WERI-Rb-1 (cell line): ENCODE results near the gene PGAP6.

Source experiments
- DNase-seq: peaks from one replicate; pipeline ENCODE4 v3.0.0-alpha.2; 2020
- H3K27ac ChIP-seq: fragments of 250-450 bp; sonication (Bioruptor Pico); 2 replicates; pipeline ENCODE4 v1.5.1; 2020; ENCODE audit warnings: mild to moderate bottlenecking, moderate library complexity
- H3K27me3 ChIP-seq: fragments of 250-450 bp; sonication (Bioruptor Pico); 2 replicates; pipeline ENCODE4 v1.5.1; 2021; ENCODE audit warnings: mild to moderate bottlenecking, low read depth, moderate library complexity; ENCODE audit not compliant: insufficient read depth, severe bottlenecking
- H3K36me3 ChIP-seq: fragments of 250-450 bp; sonication (Bioruptor Pico); 2 replicates; pipeline ENCODE4 v1.5.1; 2020; ENCODE audit warnings: mild to moderate bottlenecking, moderate library complexity
- H3K4me3 ChIP-seq: 2 replicates; pipeline ENCODE4 v1.5.1; 2011; ENCODE audit warnings: low read depth, mild to moderate bottlenecking, control low read depth, low read length
- H3K9me3 ChIP-seq: fragments of 250-450 bp; sonication (Bioruptor Pico); 2 replicates; pipeline ENCODE4 v1.5.1; 2021; ENCODE audit warnings: mild to moderate bottlenecking, moderate library complexity; ENCODE audit not compliant: severe bottlenecking
- TF ChIP-seq, protein P1 (sequence below): IDR thresholded peaks from 2 replicates; pipeline ENCODE4 v1.5.1; 2011; ENCODE audit warnings: low read depth, mild to moderate bottlenecking, control low read depth, inconsistent platforms, low read length

PGAP6 gene

DNA sequence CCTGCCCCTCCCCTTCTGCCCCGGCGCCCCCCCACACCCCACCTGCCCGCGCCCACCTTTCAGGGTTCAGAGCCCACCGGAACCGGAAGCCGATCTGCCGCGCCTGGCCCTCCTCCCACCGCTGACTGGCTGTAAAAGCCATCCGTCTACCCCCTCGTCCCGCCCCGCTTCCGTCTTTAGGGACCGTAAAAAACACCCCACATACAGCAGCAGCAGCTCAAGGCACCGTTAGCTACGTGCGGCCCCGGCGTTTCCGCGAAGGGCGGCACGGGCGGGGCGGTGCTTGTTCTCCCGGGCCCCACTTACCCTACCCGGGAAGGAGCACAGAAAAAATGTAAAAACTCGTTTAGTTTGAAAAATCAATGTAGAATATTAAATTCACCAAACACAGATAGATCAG is 11.3 kb downstream of the PGAP6 start, which contains the start of gene MRPL28:
TSS of gene MRPL28 (minus strand) at position 96 of the 400 bp plus-strand sequence. CDS start 320 bp downstream, outside the sequence.
- peak; percentile 95 for DNase-seq
- Histone ChIP-seq H3K27me3 (no peaks in the 10 kb centered on the region), H3K4me3 (peak within 1 kb of the TSS; percentile 36), H3K9me3 (no peaks in the 10 kb centered on the region), H3K27ac (peak within 1 kb of the TSS; percentile 86), H3K36me3 (peaks cover 77% of the 10 kb centered on the region)
- TF ChIP-seq, protein P1, sequence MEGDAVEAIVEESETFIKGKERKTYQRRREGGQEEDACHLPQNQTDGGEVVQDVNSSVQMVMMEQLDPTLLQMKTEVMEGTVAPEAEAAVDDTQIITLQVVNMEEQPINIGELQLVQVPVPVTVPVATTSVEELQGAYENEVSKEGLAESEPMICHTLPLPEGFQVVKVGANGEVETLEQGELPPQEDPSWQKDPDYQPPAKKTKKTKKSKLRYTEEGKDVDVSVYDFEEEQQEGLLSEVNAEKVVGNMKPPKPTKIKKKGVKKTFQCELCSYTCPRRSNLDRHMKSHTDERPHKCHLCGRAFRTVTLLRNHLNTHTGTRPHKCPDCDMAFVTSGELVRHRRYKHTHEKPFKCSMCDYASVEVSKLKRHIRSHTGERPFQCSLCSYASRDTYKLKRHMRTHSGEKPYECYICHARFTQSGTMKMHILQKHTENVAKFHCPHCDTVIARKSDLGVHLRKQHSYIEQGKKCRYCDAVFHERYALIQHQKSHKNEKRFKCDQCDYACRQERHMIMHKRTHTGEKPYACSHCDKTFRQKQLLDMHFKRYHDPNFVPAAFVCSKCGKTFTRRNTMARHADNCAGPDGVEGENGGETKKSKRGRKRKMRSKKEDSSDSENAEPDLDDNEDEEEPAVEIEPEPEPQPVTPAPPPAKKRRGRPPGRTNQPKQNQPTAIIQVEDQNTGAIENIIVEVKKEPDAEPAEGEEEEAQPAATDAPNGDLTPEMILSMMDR: no peak

DNA sequence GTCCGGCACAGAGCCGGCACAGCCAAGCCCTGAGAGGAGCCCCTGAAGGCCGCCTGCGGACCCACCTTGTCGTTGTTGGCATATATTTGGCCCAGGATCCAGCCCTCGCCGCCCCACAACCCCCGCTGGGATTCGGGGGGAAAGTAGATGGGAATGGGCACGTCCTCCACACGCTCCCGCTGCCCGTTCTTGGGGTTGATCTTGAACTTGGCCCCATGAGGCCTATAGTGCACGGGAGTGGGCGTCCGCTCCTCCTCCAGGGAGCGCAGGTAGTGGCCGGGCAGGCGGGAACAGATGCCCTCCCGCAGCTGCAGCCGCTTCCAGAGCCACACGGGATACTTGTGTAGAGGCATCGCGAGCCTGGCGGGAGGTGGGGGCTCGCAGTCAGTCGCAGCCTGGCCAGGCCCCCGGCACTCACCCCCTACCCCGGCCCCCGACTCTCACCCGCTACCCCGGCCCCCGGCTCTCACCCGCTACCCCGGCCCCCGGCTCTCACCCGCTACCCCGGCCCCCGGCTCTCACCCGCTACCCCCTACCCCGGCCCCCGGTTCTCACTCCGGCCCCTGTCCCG is 11.8 kb downstream of the PGAP6 start:
- Histone ChIP-seq H3K36me3 (peaks cover 77% of the 10 kb centered on the region), H3K4me3 (no peak overlapping the region), H3K27ac (no peak overlapping the region), H3K27me3 (no peaks in the 10 kb centered on the region), H3K9me3 (no peaks in the 10 kb centered on the region)
- no peak for DNase-seq
- TF ChIP-seq, protein P1: no peak

DNA sequence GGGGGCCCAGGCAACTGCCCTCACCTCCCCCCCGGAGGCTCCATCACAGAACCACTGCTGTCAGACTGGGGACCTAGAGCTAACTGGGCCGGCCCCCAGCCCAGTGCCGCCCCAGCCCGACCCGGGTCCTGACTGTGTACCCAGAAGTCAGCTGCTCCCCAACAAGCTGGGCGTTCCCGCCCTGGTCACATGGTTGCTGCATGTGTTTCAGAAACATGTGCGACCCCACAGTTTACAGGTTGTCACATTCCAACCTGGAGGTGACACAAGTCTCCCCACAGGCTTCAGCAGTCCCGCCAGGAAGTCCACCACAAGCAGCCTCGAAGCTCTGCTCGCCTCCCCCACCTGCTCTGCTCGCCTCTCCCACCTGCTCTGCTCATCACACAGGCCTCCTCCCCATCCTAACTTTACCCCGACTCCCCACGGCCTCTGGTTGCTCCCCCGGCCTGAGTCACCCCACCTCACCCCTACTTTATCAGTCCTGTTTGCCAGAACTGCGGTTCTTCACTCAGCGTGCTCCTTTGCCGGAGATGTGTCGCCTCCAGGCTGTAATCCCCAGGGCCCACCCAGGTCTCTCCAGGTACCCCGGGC is 12.4 kb downstream of the PGAP6 start:
- TF ChIP-seq, protein P1: no peak
- Histone ChIP-seq H3K4me3 (no peak overlapping the region), H3K9me3 (no peaks in the 10 kb centered on the region), H3K27ac (no peak overlapping the region), H3K27me3 (no peaks in the 10 kb centered on the region), H3K36me3 (peaks cover 71% of the 10 kb centered on the region)
- no peak for DNase-seq

DNA sequence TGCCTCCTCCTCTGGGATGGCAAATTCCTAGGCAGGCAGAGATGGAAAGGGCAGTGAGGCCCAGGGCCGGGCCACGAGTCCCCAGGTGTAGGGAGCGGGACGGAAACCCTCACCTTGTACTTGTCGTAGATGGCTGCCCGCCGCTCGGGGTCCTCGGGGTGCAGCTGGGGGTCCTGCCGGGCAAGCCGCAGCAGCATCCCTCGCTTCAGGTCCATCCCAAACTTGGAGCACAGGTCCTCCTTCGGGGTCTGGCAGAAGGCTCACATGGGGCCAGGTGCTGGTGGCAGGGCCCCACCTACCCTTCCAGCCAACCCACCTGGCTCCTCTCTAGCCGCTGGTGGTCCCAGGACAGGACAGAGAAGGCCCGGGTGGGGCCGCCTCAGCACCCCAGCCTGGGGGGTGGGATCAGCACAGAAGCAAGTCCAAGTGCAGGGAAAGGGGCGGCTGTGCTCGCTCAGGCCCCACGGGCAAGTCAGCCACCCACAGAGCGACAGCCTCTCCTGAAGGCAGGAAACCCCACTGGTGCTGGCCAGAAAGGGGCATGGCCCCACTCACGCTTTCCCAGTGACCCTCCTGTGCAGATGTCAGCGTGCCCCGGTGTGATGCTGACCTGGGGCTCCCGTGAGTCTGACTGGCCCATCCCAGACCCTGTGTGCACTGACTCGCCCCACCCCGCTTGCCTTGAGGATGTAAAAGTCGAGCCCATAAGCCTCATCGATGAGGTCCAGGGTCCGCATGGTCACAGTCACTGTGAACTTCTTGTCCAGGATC is 13.2 kb downstream of the PGAP6 start:
- no peak for DNase-seq
- Histone ChIP-seq H3K27ac (no peak overlapping the region), H3K27me3 (no peaks in the 10 kb centered on the region), H3K36me3 (peaks cover 63% of the 10 kb centered on the region), H3K9me3 (no peaks in the 10 kb centered on the region), H3K4me3 (no peak overlapping the region)
- TF ChIP-seq, protein P1: no peak

DNA sequence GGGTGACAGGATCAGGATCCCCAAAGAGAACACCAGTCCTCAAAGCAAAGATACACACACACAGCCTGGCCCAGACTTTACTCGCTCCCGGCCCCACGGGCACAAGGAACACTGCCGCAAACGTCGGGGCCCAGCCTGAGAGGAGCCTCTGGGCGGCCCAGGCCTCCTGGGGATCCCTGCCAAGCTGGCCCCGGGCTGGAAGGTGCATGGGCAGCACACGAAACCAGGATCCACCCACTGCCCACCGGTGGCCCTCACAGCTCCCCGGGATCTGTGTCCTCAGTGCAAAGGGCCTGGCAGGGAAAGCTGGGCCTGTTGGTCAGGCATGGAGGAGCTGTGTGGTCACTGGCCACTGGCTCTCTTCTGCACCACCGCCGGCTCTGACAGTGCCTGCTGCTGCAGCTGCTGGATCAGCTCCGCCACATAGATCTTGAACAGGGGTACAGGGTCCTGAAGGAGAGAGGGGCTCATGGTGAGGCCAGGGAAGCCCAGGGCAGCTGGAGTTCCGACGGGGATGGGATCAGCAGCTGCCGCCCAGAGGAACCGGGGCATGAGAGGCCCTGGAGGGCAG is 14.4 kb downstream of the PGAP6 start:
- no peak for DNase-seq
- Histone ChIP-seq H3K27me3 (no peaks in the 10 kb centered on the region), H3K27ac (no peak overlapping the region), H3K4me3 (no peak overlapping the region), H3K9me3 (no peaks in the 10 kb centered on the region), H3K36me3 (peaks cover 52% of the 10 kb centered on the region)
- TF ChIP-seq, protein P1: no peak
